Activated CD4-positive, alpha-beta T cell treated with anti-CD3 and anti-CD28 coated beads, Interleukin-2, amount 10 ng/mL, durations not matched to agents 24 days and 14 days (primary cell): ENCODE data around the gene JSRP1. TPM values are rescaled to one million over a fixed set of nuclear protein-coding genes. Genes with fewer than 3 reads are reported as not detected.

Experiments used
- DNase-seq: peaks from one replicate; pipeline ENCODE4 v3.0.0; 2022
- H3K27ac Mint-ChIP-seq: one replicate; pipeline ENCODE4 v1.8.0; 2022; ENCODE audit warnings: mild to moderate bottlenecking, mixed read lengths
- H3K27me3 Mint-ChIP-seq: one replicate; pipeline ENCODE4 v1.8.0; 2022; ENCODE audit warnings: mixed read lengths
- H3K36me3 Mint-ChIP-seq: one replicate; pipeline ENCODE4 v1.8.0; 2022; ENCODE audit warnings: low read depth, mild to moderate bottlenecking, mixed read lengths
- H3K4me1 Mint-ChIP-seq: one replicate; pipeline ENCODE4 v1.8.0; 2021; ENCODE audit warnings: mixed read lengths
- H3K4me3 Mint-ChIP-seq: one replicate; pipeline ENCODE4 v1.8.0; 2022; ENCODE audit warnings: mild to moderate bottlenecking, moderate library complexity, mixed read lengths
- H3K9me3 Mint-ChIP-seq: one replicate; pipeline ENCODE4 v1.8.0; 2021; ENCODE audit warnings: mixed read lengths
- intact Hi-C: fragments of 100-400 bp; cut with micrococcal nuclease; formaldehyde crosslinking; loops from one replicate; pipeline ENCODE4 v1.15.1; 2023
- total RNA-seq: library from RNA; stranded (reverse); gene quantifications from 2 replicates; pipeline ENCODE4 v1.2.3, GENCODE V29; 2022

The JSRP1 gene
- total RNA-seq, 1 donor from 2014 or later, result 0.91 TPM

DNA sequence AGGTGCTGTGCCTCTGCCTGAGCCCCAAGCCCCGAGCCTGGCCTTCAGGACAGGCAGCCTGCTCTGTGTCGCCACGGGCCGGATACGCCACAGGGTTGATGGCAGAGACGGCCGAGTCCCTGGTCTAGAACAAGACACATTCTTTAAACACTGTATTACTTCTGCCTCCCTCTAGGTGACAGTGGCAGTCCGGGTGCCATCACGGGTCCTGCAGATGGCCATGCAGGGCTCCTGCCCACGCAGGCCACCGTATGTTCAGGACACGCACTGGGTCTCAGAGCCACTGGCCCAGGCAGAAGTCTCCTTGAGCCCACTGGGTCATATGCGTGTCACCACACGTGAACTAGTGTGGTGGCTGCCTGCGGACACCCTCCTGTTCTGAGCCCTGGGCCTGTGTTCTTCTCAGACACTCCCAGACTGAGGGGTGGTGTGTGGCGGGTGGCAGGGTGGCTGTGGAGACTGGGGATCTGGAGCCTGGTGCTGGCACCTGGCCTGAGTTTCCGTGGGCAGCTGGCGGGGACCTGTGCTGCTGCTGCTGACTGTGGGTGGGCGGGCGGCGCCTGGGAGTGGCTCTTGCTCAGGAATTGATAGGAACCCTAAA lies 24.5 kb downstream of the JSRP1 start:
- Mint-ChIP-seq H3K4me1 (peaks cover 18% of the 10 kb centered on the region), H3K9me3 (no peaks in the 10 kb centered on the region), H3K27ac (peak overlapping the region; percentile 15), H3K27me3 (peaks cover 2% of the 10 kb centered on the region), H3K4me3 (no peak overlapping the region), H3K36me3 (peaks cover 47% of the 10 kb centered on the region)
- no peak for DNase-seq
- intact Hi-C loops, result no loop called here

DNA sequence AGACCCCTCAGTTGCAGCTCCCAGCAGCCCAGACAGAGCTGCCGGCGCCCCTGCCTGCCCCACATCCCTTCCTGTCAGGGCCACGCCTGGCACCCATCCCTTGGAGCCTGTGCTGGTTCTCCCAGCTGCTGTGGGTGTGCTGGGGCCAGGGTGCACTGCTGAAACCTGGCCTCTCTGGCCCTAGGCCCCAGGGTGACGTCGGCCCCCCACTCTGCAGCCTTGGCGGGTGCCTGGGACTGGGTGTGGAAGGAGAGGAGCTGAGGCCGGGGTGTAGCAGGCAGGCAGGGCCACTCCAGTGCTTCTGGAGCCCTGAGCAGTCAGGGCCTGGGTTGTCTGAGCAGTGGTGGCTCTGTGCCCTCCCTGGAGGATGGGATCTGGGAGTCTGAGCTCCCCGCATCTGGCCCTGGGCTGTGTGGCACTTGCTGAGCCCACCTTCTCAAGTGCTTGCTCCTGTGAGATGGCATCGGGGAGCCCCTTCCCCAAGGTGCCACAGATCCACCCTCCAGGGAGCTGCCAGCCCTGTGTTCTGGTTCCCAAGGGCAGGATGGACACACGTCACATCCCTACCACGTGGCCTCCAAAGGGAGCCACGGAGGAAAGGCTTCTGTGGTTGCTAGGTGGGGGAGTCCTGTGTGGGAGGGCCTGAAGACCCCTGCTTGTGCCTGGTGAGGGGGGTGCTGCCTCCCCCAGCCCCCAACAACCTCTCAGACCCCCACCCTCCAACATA lies 25.2 kb downstream of the JSRP1 start:
- Mint-ChIP-seq H3K36me3 (peaks cover 42% of the 10 kb centered on the region), H3K9me3 (no peaks in the 10 kb centered on the region), H3K4me3 (no peak overlapping the region), H3K27ac (no peak overlapping the region), H3K27me3 (no peaks in the 10 kb centered on the region), H3K4me1 (peaks cover 12% of the 10 kb centered on the region)
- DNase-seq, result no peak
- intact Hi-C loops, result no loop called here

DNA sequence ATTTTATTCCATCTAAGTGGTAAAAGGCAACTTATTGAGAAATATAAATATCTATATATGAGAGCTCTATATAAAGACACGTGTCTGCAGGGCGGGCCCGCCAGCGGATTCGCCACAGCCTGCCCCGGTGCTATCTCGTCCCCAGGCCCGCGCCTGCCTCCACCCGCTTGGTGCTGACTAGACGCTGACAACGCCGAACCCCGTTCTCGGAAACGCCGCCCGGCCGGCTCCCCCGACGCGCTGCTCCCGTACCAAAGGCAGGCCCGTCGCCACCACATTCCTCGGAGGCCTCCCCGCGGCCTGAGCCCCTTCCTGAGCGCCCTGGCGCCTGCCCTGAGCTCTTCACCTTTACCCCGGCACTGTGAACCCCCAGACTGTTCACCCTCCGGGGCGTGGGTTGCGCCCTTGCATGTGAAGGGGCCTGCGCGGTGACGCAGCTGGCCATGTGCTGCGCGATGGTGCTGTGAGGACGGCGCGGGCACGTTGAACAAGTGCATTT lies 26.1 kb downstream of the JSRP1 start:
- Mint-ChIP-seq H3K27ac (peak overlapping the region; percentile 8), H3K36me3 (peaks cover 45% of the 10 kb centered on the region), H3K4me3 (no peak overlapping the region), H3K9me3 (no peaks in the 10 kb centered on the region), H3K4me1 (peaks cover 9% of the 10 kb centered on the region), H3K27me3 (no peaks in the 10 kb centered on the region)
- intact Hi-C loops, result no loop called here
- DNase-seq, result no peak

DNA sequence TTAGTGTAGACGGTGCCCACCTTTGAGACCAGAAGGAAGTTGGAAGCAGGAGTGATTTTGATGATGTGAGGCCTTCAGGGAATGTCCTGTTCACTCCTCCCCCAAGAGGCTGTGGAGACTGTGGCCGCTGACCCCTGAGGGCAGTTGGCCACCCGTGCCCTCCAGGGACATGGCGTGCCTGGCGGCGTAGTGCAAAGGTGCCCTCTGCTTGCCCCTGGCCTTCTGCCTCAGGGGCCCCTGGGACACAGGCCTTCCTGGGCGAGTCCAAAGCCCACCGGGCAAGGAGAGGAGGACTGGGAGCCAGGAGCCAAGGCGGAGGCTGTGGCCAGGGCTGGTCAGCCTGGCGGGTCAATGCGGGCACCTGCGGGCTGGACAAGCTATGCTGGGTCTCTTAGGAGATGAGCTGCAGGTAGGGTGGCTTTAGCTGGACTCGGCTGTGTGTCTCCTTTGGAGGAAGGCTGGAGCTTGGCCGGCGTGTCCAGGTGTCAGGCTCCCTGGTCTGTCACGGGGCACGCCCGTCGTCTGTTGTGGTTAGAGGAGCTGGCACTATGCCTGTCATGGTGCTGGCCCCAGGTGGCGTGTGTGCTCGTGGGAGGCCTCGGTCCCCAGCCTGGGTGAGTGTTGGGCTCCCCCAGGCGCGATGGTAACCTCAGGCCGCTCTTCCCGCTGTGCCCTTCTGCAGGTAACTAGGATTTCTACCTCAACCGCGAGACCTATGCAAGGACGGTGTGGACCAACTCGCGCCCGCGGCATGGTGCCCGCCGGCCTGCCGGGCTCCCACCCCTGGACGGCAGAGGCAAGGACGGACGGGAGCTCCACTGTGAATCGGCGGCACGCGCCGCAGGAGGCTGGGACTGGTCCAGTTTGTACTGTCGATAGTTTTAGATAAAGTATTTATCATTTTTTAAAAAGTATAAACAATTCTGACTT lies 26.8 kb downstream of the JSRP1 start:
- Mint-ChIP-seq H3K36me3 (peaks cover 48% of the 10 kb centered on the region), H3K27me3 (no peaks in the 10 kb centered on the region), H3K27ac (no peak overlapping the region), H3K9me3 (no peaks in the 10 kb centered on the region), H3K4me3 (no peak overlapping the region), H3K4me1 (peaks cover 4% of the 10 kb centered on the region)
- DNase-seq, result no peak
- intact Hi-C loops, result no loop called here

DNA sequence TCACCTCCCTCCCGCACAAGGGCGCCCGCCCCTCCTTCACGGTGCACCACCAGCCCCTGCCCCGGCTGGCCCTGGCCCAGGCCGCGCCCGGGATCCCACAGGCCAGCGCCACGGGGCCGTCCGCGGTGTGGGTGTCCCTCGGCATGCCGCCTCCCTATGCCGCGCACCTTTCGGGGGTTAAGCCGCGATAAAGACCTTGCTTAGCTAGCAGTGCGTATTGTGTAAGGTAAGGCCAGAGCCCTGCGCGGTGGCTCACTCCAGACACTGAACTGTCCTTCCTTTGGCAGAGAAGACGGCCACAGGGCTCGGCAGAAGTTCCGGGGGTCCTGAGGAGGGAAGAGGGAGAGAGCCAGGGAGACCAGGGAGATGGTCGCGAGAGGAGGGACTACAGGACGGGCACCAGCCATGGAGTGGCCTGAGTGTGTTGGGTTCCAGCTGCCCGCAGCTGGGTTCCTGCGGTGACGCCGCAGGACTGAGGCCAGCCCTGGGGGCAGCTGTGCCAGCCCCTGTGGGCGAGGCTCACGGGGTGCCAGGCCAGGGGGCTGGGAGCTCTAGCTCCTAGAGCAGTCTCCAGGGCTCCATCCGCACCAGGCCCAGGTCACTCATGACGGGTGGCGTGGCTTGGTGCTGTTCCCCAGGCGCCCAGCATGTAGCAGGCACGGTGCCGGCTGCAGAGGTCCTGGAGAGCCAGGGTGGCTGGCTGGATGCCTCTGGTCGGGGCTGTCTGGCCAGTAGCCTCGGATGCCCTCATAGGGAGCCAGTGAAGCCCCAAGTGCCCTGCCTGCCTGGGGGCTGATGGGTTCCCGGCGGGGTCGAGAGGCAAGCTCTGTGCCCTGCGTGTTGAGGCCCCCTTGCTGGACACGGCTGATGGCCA lies 27.8 kb downstream of the JSRP1 start:
- peaks cover 48% of the 10 kb centered on the region for H3K36me3 Mint-ChIP-seq
- no peak overlapping the region for H3K4me3 Mint-ChIP-seq
- no peak for DNase-seq
- H3K27me3 Mint-ChIP-seq, result no peaks in the 10 kb centered on the region
- no peaks in the 10 kb centered on the region for H3K9me3 Mint-ChIP-seq
- intact Hi-C loops, result no loop called here
- H3K27ac Mint-ChIP-seq, result no peak overlapping the region
- H3K4me1 Mint-ChIP-seq, result peaks cover 2% of the 10 kb centered on the region

DNA sequence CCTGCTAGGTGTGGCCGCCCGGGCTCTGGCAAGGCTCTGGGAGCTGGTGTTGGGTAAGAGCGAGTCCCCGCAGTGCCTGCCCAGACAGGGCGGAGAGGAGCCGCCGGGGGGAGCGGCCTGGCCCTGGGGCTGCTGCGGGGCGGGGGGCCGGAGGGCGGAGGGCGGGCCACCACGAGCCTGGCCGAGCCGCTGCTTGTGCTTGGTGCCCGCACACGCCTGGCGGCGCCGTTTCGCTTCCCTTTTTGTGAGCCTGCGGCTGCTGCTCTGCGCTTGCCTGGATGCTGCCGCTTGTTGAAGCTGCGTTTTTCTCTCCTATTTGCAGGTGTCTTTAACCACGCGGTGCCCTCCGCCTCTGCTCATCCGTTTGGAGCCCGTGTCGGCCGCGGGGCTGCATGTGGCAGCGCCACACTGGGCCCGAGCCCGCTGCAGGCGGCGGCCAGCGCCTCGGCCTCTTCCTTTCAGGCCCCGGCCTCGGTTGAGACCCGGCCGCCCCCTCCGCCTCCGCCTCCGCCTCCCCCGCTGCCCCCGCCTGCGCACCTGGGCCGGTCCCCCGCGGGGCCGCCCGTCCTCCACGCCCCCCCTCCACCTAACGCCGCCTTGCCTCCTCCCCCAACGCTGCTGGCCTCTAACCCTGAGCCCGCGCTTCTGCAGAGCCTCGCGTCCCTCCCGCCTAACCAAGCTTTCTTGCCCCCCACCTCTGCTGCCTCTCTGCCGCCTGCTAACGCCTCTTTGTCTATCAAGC lies 28.6 kb downstream of the JSRP1 start:
- H3K4me1 Mint-ChIP-seq, result peaks cover 2% of the 10 kb centered on the region
- no peak for DNase-seq

DNA sequence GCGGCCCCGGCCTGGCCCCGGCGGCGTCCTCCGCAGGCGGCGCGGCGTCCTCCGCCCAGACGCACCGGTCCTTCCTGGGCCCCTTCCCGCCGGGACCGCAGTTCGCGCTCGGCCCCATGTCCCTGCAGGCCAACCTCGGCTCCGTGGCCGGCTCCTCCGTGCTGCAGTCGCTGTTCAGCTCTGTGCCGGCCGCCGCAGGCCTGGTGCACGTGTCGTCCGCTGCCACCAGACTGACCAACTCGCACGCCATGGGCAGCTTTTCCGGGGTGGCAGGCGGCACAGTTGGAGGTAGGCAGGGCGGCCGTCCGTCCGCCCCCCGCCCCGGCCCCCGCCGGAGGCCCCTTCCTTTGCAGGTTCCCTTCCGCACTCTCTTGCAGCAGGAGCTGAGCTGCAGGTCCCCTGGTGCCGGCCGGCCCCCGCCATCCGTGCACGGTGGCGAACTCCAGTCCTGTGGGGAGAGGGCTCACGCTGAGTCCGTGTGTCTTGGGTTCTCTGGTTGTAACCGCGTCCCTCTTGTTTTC lies 29.3 kb downstream of the JSRP1 start:
- DNase-seq, result no peak
- Mint-ChIP-seq H3K9me3 (no peaks in the 10 kb centered on the region), H3K4me3 (no peak overlapping the region), H3K27me3 (no peaks in the 10 kb centered on the region), H3K36me3 (peaks cover 45% of the 10 kb centered on the region), H3K4me1 (peaks cover 2% of the 10 kb centered on the region), H3K27ac (no peak overlapping the region)
- intact Hi-C loops, result no loop called here

More for the DNA sequence above, 28.6 kb downstream of the JSRP1 start:
- no peak overlapping the region for H3K27ac Mint-ChIP-seq
- no peak overlapping the region for H3K4me3 Mint-ChIP-seq
- H3K27me3 Mint-ChIP-seq, result no peaks in the 10 kb centered on the region
- H3K36me3 Mint-ChIP-seq, result peaks cover 44% of the 10 kb centered on the region
- H3K9me3 Mint-ChIP-seq, result no peaks in the 10 kb centered on the region
- intact Hi-C loops, result no loop called here

DNA sequence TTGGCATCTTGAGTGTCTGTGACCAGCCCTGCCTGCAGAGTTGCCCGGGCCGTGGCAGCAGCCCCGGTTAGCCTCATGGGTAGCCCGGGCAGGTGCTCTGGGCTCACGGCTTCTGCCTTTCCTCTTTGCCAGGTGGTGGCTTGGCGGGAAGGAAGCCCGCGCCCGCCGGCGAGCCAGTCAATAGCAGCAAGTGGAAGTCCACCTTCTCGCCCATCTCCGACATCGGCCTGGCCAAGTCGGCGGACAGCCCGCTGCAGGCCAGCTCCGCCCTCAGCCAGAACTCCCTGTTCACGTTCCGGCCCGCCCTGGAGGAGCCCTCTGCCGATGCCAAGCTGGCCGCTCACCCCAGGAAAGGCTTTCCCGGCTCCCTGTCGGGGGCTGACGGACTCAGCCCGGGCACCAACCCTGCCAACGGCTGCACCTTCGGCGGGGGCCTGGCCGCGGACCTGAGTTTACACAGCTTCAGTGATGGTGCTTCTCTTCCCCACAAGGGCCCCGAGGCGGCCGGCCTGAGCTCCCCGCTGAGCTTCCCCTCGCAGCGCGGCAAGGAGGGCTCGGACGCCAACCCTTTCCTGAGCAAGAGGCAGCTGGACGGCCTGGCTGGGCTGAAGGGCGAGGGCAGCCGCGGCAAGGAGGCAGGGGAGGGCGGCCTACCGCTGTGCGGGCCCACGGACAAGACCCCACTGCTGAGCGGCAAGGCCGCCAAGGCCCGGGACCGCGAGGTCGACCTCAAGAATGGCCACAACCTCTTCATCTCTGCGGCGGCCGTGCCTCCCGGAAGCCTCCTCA lies 30.0 kb downstream of the JSRP1 start:
- Mint-ChIP-seq H3K36me3 (peaks cover 41% of the 10 kb centered on the region), H3K9me3 (no peaks in the 10 kb centered on the region), H3K27ac (peak overlapping the region; percentile 25), H3K4me1 (peaks cover 2% of the 10 kb centered on the region), H3K27me3 (no peaks in the 10 kb centered on the region), H3K4me3 (no peak overlapping the region)
- DNase-seq, result no peak
- intact Hi-C loops, result no loop called here

DNA sequence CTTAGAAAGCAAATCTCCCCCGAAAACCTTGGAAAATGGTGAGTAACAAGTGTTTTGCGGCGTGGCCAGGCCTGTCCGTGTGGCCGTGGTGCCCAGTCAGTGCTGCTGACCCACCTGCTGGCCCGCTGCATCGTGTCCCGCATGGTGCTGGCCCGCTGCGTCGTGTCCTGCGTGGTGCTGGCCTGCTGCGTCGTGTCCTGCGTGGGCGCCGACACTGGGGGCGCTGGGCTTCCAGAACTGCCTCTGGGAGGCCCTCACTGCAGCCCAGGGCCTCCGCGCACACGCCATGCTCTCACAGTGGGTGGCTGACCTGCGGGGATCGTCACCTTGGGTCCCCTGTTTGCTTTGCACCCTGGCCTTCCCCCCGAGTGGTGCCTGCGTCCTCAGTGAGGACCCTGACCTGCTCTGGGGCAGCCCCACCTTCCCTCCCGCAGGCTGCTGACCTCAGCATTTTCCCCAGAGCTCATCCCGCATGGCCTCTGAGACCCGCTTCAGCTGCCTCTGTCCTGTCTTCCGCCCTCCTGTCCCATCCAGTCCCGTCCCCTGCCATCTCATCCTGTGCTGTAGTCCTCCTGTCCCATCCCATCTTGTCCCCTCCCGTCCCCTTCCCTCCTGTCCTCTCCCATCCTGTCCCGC lies 30.7 kb downstream of the JSRP1 start:
- peak overlapping the region; percentile 25 for H3K27ac Mint-ChIP-seq
- peaks cover 44% of the 10 kb centered on the region for H3K36me3 Mint-ChIP-seq
- no peaks in the 10 kb centered on the region for H3K27me3 Mint-ChIP-seq
- intact Hi-C loops, result no loop called here
- H3K9me3 Mint-ChIP-seq, result no peaks in the 10 kb centered on the region
- no peak for DNase-seq
- peaks cover 2% of the 10 kb centered on the region for H3K4me1 Mint-ChIP-seq
- H3K4me3 Mint-ChIP-seq, result no peak overlapping the region

DNA sequence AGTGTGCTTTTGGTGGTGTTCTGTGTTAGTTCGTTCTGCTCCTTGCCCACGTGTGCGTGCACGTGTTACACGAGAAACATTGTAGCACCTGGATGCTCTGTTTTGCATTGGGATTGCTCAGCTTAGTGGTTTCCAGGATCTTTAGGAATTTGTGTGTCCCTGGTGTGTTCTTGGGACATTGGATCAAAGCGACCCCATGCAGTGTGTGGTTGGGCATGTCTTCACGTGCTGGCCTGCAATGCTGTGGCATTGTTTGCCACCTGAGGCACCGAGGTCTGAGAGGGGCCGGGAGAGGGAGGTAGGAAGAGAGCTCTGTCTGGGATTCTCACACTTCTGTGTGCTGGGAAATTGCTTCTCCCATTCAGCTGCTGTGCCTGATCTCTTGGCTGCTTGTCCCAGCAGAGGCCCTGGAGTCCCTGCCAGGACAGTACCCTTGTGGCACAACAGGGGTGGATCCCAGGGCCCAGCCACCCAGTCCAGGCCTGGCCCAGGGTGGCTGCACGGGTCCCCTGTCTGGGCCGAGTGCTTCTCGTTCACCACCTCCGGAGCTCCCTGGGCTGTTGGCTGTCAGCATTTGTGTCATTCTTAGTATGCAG lies 31.4 kb downstream of the JSRP1 start:
- intact Hi-C loops, result no loop called here
- H3K36me3 Mint-ChIP-seq, result peaks cover 46% of the 10 kb centered on the region
- no peak overlapping the region for H3K4me3 Mint-ChIP-seq
- no peaks in the 10 kb centered on the region for H3K9me3 Mint-ChIP-seq
- H3K27ac Mint-ChIP-seq, result peak overlapping the region; percentile 58
- H3K4me1 Mint-ChIP-seq, result peaks cover 2% of the 10 kb centered on the region
- DNase-seq, result no peak
- no peaks in the 10 kb centered on the region for H3K27me3 Mint-ChIP-seq

DNA sequence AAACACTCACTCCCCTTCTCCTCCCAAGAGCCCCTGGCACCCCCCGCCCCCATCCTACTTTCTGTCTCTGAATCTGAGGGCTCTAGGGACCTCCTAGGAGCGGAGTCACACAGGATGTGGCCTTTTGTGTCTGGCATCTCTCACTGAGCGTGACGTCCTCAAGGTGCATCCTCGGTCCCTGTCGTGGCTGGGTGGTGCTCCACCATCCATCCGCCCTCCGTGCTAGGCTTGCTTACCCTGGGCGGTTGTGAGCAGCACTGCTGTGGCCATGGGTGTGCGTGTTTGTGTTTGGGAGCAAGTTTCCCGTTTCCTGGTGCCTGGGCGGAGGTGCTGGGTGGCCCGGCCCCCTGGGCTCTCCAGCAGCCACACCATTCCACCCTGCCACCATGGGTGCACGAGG lies 32.3 kb downstream of the JSRP1 start:
- Mint-ChIP-seq H3K27me3 (no peaks in the 10 kb centered on the region), H3K27ac (no peak overlapping the region), H3K4me3 (no peak overlapping the region), H3K36me3 (peaks cover 42% of the 10 kb centered on the region), H3K9me3 (no peaks in the 10 kb centered on the region), H3K4me1 (peaks cover 2% of the 10 kb centered on the region)
- intact Hi-C loops, result no loop called here
- no peak for DNase-seq
